H9 (cell line): ENCODE measurements around the gene CXorf66. TPM values are rescaled to one million over a fixed set of nuclear protein-coding genes. Genes with fewer than 3 reads are reported as not detected.
A peak's percentile ranks its signal among the peaks of the same experiment; 100 is the strongest.

ENCODE experiments used
- DNase-seq: peaks from one replicate; pipeline ENCODE4 v3.0.0-alpha.2; 2017
- H2AFZ ChIP-seq: one replicate; pipeline ENCODE4 v1.6.1; 2013; ENCODE audit warnings: mild to moderate bottlenecking, low read length, control low read depth, moderate library complexity
- H2AK5ac ChIP-seq: 2 replicates; pipeline ENCODE4 v1.6.1; 2013; ENCODE audit warnings: low read length, control low read depth, mixed read lengths; ENCODE audit not compliant: insufficient read length
- H2BK120ac ChIP-seq: one replicate; pipeline ENCODE4 v1.6.1; 2013; ENCODE audit warnings: low read depth, mild to moderate bottlenecking, low read length, control low read depth, inconsistent platforms; ENCODE audit not compliant: poor library complexity, severe bottlenecking
- H2BK12ac ChIP-seq: 2 replicates; pipeline ENCODE4 v1.6.1; 2013; ENCODE audit warnings: low read length, control low read depth, mixed read lengths, low read depth; ENCODE audit not compliant: insufficient read length
- H2BK15ac ChIP-seq: 2 replicates; pipeline ENCODE4 v1.6.1; 2013; ENCODE audit warnings: low read depth, low read length, control low read depth
- H2BK20ac ChIP-seq: one replicate; pipeline ENCODE4 v1.6.1; 2013; ENCODE audit warnings: low read depth, mild to moderate bottlenecking, low read length, control low read depth, inconsistent platforms; ENCODE audit not compliant: poor library complexity, severe bottlenecking
- H2BK5ac ChIP-seq: 2 replicates; pipeline ENCODE4 v1.6.1; 2013; ENCODE audit warnings: low read length, control low read depth, mixed read lengths; ENCODE audit not compliant: insufficient read length
- H3K14ac ChIP-seq: 2 replicates; pipeline ENCODE4 v1.6.1; 2013; ENCODE audit warnings: low read length, control low read depth; ENCODE audit not compliant: insufficient read depth
- H3K18ac ChIP-seq: 2 replicates; pipeline ENCODE4 v1.6.1; 2013; ENCODE audit warnings: low read depth, mild to moderate bottlenecking, mixed read lengths, low read length, control low read depth; ENCODE audit not compliant: insufficient read length
- H3K23ac ChIP-seq: 2 replicates; pipeline ENCODE4 v1.6.1; 2013; ENCODE audit warnings: low read length, control low read depth, mixed read lengths, low read depth; ENCODE audit not compliant: insufficient read length
- H3K23me2 ChIP-seq: 2 replicates; pipeline ENCODE4 v1.6.1; 2013; ENCODE audit warnings: low read depth, mild to moderate bottlenecking, mixed read lengths, low read length, control low read depth; ENCODE audit not compliant: insufficient read length, poor library complexity, severe bottlenecking
- H3K27ac ChIP-seq: 2 replicates; pipeline ENCODE4 v1.5.1; 2013; ENCODE audit warnings: low read length, control low read depth, mixed read lengths, low read depth; ENCODE audit not compliant: insufficient read length
- H3K27me3 ChIP-seq: 2 replicates; pipeline ENCODE4 v1.6.1; 2013; ENCODE audit warnings: low read length, control low read depth, inconsistent platforms; ENCODE audit not compliant: insufficient read depth
- H3K4ac ChIP-seq: 2 replicates; pipeline ENCODE4 v1.6.1; 2013; ENCODE audit warnings: low read depth, mild to moderate bottlenecking, control low read depth, inconsistent platforms, low read length, moderate library complexity
- H3K4me1 ChIP-seq: 2 replicates; pipeline ENCODE4 v1.6.1; 2013; ENCODE audit warnings: low read length, control low read depth, inconsistent platforms; ENCODE audit not compliant: insufficient read depth
- H3K4me2 ChIP-seq: 2 replicates; pipeline ENCODE4 v1.6.1; 2013; ENCODE audit warnings: low read length, control low read depth, mixed read lengths; ENCODE audit not compliant: insufficient read length, insufficient read depth
- H3K56ac ChIP-seq: 2 replicates; pipeline ENCODE4 v1.6.1; 2013; ENCODE audit warnings: low read depth, mild to moderate bottlenecking, mixed read lengths, low read length, control low read depth; ENCODE audit not compliant: insufficient read length
- H3K79me1 ChIP-seq: 2 replicates; pipeline ENCODE4 v1.6.1; 2013; ENCODE audit warnings: low read depth, mild to moderate bottlenecking, moderate library complexity, low read length, control low read depth, inconsistent platforms; ENCODE audit not compliant: insufficient read depth, poor library complexity, severe bottlenecking
- H3K79me2 ChIP-seq: 2 replicates; pipeline ENCODE4 v1.6.1; 2013; ENCODE audit warnings: low read length, control low read depth, inconsistent platforms; ENCODE audit not compliant: insufficient read depth
- H3K9ac ChIP-seq: 2 replicates; pipeline ENCODE4 v1.6.1; 2013; ENCODE audit warnings: low read length, control low read depth, mixed read lengths; ENCODE audit not compliant: insufficient read length; ENCODE audit errors: extremely low read depth
- H3K9me3 ChIP-seq: one replicate; pipeline ENCODE4 v1.6.1; 2013; ENCODE audit warnings: low read depth, low read length, inconsistent platforms; ENCODE audit not compliant: control insufficient read depth
- H3T11ph ChIP-seq: one replicate; pipeline ENCODE4 v1.6.1; 2013; ENCODE audit warnings: mild to moderate bottlenecking, low read length, control low read depth, inconsistent platforms
- H4K20me1 ChIP-seq: one replicate; pipeline ENCODE4 v1.6.1; 2013; ENCODE audit not compliant: control insufficient read depth, insufficient read length, insufficient read depth
- H4K5ac ChIP-seq: 2 replicates; pipeline ENCODE4 v1.6.1; 2013; ENCODE audit warnings: low read depth, mild to moderate bottlenecking, mixed read lengths, low read length, control low read depth; ENCODE audit not compliant: insufficient read length
- H4K8ac ChIP-seq: replicated peaks from 2 replicates; pipeline ENCODE4 v1.6.1; 2013; ENCODE audit warnings: low read length, control low read depth, mixed read lengths, low read depth; ENCODE audit not compliant: insufficient read length
- H4K91ac ChIP-seq: 2 replicates; pipeline ENCODE4 v1.6.1; 2013; ENCODE audit warnings: low read depth, mild to moderate bottlenecking, moderate library complexity, mixed read lengths, low read length, control low read depth; ENCODE audit not compliant: insufficient read length
- H3K27ac Mint-ChIP-seq, 3 experiments: 2 replicates in 2 of 3; 3 replicates in 1 of 3; pipeline ENCODE4 v1.8.0; 2020 to 2021; ENCODE audit warnings: mixed read lengths in 3 of 3, mild to moderate bottlenecking in 1 of 3, moderate library complexity in 1 of 3
- H3K27me3 Mint-ChIP-seq: 2 replicates; pipeline ENCODE4 v1.8.0; 2021; ENCODE audit warnings: low read depth, mild to moderate bottlenecking, moderate library complexity, mixed read lengths
- H3K36me3 Mint-ChIP-seq, 3 experiments: 2 replicates in 2 of 3; 3 replicates in 1 of 3; pipeline ENCODE4 v1.8.0; 2020 to 2021; ENCODE audit warnings: low read depth in 3 of 3, mixed read lengths in 3 of 3; ENCODE audit not compliant: insufficient read depth in 1 of 3
- H3K4me1 Mint-ChIP-seq, 2 experiments: 2 replicates each; pipeline ENCODE4 v1.8.0; 2020; ENCODE audit warnings: mixed read lengths in 2 of 2
- H3K4me3 Mint-ChIP-seq, 2 experiments: 2 replicates in 1 of 2; 3 replicates in 1 of 2; pipeline ENCODE4 v1.8.0; 2020 to 2021; ENCODE audit warnings: mild to moderate bottlenecking in 2 of 2, mixed read lengths in 2 of 2, moderate library complexity in 1 of 2
- H3K9me3 Mint-ChIP-seq, 2 experiments: 2 replicates in 1 of 2; 3 replicates in 1 of 2; pipeline ENCODE4 v1.8.0; 2020; ENCODE audit warnings: mild to moderate bottlenecking in 2 of 2, mixed read lengths in 2 of 2, moderate library complexity in 1 of 2
- WGBS: extraction: QIAGEN DNeasy Blood & Tissue Kit; methylation state at CpG from one replicate; pipeline ENCODE4 v1.1.7; 2013; ENCODE audit warnings: missing lambda C conversion rate, low lambda C conversion rate, mixed read lengths; ENCODE audit not compliant: insufficient read length; ENCODE audit errors: extremely low coverage; 5-methylcytosine and 5-hydroxymethylcytosine counted together
- total RNA-seq: library from RNA; stranded (reverse); gene quantifications from 2 replicates; pipeline ENCODE4 v1.2.1, GENCODE V29; 2021
- TF ChIP-seq, protein P1 (sequence below): fragments of 200-600 bp; sonication (generic); conservative IDR thresholded peaks from 3 replicates; pipeline ENCODE4 v1.8.0; 2021; ENCODE audit warnings: antibody characterized with exemption, mild to moderate bottlenecking

The CXorf66 gene
- total RNA-seq, 1 experiment from 2014 or later, result not detected

DNA sequence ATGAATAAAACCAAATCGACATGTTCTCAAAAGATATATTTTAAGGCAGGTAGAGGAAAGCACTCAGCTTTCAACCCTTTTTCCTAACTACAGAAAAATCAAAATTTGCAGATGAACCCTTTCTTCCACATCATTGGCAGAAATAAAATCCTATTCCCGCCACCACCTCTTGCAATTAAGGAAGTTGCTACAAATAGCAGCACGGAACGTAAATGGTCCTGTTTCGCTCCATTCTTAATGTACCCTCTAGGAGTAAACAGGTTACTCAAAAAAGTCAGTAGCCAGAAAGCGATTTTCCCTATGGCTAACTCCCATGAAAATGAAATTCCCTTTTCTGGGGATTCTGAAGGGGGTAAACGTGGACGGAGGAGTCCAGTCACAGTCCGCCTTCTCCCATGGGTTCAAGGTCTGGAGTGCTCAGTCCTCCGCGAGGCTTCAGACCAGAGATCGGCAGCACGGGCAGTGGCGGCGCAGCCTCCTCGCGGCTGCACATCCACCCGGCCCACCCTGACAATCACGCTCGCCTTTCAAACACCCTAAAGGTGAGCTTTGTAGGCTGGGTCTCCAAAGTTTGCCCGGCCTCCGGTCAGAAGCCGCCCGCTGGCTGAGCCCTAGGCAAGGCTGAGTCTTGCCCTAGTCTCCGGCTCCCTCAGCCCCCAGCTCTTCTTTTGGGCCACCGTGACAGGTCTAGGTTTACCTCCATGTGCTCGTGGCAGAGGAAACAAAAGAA, 34.2 kb downstream of the CXorf66 start:
- Histone ChIP-seq H3K56ac (no peak overlapping the region), H3K79me1 (no peaks in the 10 kb centered on the region)
- H3K9me3 Mint-ChIP-seq, result peaks cover 0 to 36% of the 10 kb centered on the region in 2 experiments; a peak in 3 of 5 replicates

More for the DNA sequence above, 34.2 kb downstream of the CXorf66 start:
- no peak overlapping the region for H4K91ac ChIP-seq
- H4K8ac ChIP-seq, result no peak overlapping the region
- H4K5ac ChIP-seq, result no peak overlapping the region
- H3K23me2 ChIP-seq, result peaks cover 7% of the 10 kb centered on the region
- H3K27ac ChIP-seq, result no peak overlapping the region
- no peaks in the 10 kb centered on the region for H4K20me1 ChIP-seq
- H3K27me3 Mint-ChIP-seq, result no peaks in the 10 kb centered on the region
- H2AK5ac ChIP-seq, result no peak overlapping the region
- no peak overlapping the region for H3K23ac ChIP-seq
- H2BK15ac ChIP-seq, result no peak overlapping the region
- no peak overlapping the region for H3T11ph ChIP-seq
- H3K4me3 Mint-ChIP-seq, result peak overlapping the region; percentile 72 to 88
- peaks cover 3% of the 10 kb centered on the region; the same call in 1 of the 2 replicates for H3K4me1 ChIP-seq
- peak overlapping the region; percentile 67 for H3K9ac ChIP-seq
- H2AFZ ChIP-seq, result no peak overlapping the region
- peaks cover 14% of the 10 kb centered on the region; the same call in 1 of the 2 replicates for H3K79me2 ChIP-seq
- no peak overlapping the region for H3K4ac ChIP-seq
- DNase-seq, result no peak
- H3K14ac ChIP-seq, result peak overlapping the region; percentile 59
- no peak overlapping the region for H3K18ac ChIP-seq
- no CpG with 5 or more reads among the region's 27 CpGs for WGBS
- peaks cover 22 to 29% of the 10 kb centered on the region in 2 experiments for H3K4me1 Mint-ChIP-seq
- H2BK5ac ChIP-seq, result no peak overlapping the region
- H2BK20ac ChIP-seq, result no peak overlapping the region
- H3K4me2 ChIP-seq, result peak overlapping the region; percentile 93
- no peaks in the 10 kb centered on the region for H3K9me3 ChIP-seq
- H3K27ac Mint-ChIP-seq, result no peak overlapping the region; a peak in 1 of 7 replicates
- H2BK120ac ChIP-seq, result no peak overlapping the region
- TF ChIP-seq, protein P1, sequence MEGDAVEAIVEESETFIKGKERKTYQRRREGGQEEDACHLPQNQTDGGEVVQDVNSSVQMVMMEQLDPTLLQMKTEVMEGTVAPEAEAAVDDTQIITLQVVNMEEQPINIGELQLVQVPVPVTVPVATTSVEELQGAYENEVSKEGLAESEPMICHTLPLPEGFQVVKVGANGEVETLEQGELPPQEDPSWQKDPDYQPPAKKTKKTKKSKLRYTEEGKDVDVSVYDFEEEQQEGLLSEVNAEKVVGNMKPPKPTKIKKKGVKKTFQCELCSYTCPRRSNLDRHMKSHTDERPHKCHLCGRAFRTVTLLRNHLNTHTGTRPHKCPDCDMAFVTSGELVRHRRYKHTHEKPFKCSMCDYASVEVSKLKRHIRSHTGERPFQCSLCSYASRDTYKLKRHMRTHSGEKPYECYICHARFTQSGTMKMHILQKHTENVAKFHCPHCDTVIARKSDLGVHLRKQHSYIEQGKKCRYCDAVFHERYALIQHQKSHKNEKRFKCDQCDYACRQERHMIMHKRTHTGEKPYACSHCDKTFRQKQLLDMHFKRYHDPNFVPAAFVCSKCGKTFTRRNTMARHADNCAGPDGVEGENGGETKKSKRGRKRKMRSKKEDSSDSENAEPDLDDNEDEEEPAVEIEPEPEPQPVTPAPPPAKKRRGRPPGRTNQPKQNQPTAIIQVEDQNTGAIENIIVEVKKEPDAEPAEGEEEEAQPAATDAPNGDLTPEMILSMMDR, result no peak
- no peak overlapping the region for H2BK12ac ChIP-seq
- H3K27me3 ChIP-seq, result no peaks in the 10 kb centered on the region
- peaks cover 0 to 4% (median 0%) of the 10 kb centered on the region in 3 experiments; a peak in 2 of 7 replicates for H3K36me3 Mint-ChIP-seq
